Fibroblast of the conjunctiva (primary cell): ENCODE measurements around the gene KRTAP12-2.
"Not testable (repeated sequence)": the region's sequence is repeated elsewhere in the genome, so short reads cannot be mapped to it uniquely, and the experiment has no call there.

ENCODE experiments used
- DNase-seq: peaks from one replicate; pipeline ENCODE4 v3.0.0-alpha.2; 2010; ENCODE audit warnings: low read depth

Gene KRTAP12-2

GRCh38 chr21:44684077-44684476 lies 17.4 kb upstream of the KRTAP12-2 start:
- no peak for DNase-seq

DNA sequence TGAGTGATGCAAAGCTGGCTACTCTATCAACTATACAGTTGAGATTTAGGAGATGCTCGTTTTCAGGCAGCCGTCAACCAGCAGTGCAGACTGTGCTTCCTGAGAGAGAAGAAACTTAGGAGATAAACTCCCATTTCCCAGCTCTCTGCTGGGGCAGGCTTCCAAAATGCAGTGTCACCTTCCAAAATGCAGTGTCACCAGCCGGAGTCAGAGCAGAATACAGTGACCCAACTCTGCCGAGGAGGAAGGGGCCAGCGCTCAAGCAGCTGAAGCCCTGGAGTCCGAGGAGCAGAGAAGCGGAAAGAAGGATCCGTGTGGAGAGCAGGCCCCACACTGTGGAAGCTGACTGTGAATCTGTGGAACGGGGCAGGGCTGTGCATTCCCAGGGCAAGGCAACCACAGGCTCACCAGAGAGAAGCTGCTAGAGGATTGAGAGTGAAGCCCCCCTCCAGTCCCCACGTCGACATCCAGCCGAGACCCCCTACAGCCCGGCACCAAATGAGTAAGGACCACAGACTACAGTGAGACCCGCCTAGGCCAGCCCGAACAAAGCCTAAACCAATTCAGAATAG lies 15.9 kb upstream of the KRTAP12-2 start:
- no peak for DNase-seq

GRCh38 chr21:44681861-44682579 lies 15.3 kb upstream of the KRTAP12-2 start, which contains the start of gene KRTAP12-1:
Gene KRTAP12-1, minus strand, starts transcription at chr21:44682163. Its CDS starts 40 bp downstream, at chr21:44682123.
- no peak for DNase-seq

DNA sequence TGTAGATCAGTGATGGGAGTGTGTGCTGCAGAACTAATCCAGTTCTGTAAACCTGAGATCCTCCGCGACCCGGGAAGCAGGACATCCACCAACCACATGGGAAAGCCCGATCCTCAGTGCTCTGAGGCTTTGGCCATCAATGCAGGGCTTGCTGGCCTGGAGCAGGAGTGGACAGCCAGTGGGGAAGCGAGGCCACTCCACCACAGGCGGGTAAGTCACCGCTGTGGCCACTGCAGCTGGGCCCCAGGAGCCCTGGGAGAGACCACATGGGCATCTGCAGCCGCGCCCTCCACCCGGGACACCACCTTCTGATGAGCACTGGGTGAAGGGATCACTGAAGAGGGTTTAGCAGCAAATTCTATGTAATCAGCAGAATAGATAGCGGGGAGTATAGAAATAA lies 14.4 kb upstream of the KRTAP12-2 start:
- DNase-seq: no peak

DNA sequence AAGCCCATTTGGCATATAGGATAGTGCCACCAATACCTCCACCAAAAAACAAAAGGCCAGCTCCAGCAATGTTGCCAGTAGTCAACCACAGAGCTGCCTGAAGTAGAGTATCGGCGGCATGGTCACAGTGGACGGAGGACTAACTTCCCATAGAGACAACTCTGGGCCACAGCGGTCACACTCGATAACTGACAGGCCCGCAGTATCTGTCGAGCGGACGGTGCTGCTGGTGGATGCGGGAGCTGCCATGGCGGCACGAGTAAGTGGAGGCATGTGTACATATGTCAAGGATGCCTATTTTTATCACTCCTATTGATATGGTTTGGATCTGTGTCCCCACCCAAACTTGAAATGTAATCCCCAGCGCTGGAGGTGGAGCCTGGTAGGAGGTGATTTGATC lies 11.2 kb upstream of the KRTAP12-2 start:
- no peak for DNase-seq

DNA sequence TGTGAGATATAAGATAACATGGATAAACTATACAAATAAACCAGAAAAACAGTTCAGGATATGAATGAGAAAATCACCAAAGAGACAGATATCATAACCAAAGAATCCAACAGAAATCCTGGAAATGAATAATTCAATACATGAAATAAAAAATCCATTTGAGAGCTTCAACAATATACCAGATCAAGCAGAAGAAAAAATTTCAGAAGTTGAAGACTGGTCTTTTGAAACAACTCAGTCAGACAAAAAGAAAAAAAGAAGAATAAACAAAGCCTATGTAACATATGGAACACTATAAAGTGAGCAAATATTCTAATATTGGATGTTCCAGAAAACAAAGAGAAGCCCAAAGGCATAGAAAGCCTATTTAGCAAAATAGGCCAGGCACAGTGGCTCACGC lies 5.2 kb upstream of the KRTAP12-2 start:
- no peak for DNase-seq

DNA sequence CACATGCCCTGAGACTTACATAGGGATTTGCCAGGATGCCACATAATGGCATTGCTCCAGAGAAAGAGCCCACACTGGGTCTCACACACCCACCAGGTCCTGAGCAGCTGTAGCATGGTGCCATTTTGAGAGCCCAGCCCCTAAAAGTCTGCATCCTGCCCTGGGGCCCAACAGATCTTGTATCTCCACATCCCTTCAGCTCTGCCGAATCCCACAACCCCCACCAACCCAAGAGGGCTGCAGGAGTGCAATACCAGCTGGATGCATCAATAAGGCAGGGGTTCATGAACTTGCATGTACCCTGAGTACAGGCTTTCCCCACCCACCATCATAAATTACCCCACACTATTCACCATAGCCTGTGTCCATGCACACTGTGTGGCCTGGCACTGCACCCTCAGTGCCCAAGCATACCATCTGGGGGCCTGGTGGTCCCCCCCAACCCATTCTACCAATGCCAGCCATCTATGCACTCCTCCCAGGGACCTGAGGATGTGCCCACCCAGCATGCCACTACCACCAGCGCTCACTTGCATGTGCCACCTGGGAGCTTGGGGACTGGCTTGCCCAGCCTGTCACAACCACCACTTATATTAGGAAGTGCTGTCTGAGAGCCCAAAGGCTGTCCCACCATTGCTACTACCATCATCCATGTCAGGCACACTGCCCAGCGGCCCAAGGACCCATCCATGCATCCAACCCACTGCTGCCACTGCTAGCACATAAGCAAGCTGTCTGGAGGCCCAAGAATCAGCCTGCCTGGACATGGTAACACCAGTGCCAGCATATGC lies 4.1 kb upstream of the KRTAP12-2 start:
- no peak for DNase-seq

- DNase-seq: no peak
These were observed 885 bp upstream of the KRTAP12-2 start for GRCh38 chr21:44667612-44668011.

DNA sequence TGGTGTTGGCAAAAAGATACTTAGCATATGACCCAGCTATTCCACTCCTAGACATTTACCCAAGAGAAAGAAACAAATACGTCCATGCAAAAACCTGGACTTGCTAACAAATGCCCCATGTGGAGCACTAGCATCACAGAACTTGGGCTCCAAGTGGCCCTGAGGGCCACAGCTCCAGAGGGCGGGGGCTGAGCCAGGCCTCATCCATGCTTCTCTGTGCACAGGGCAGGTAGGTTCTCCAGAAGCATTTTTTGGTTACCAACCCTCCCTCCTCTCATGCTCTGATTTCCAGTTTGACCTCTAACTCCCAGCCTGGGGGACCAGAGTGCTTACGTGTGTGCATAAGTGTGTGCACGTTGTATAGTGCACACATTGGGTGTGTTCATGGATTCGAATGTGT lies 2.0 kb downstream of the KRTAP12-2 start:
- DNase-seq: no peak

- DNase-seq: not testable (repeated sequence)
These were observed 5.2 kb downstream of the KRTAP12-2 start for GRCh38 chr21:44661567-44661966.

DNA sequence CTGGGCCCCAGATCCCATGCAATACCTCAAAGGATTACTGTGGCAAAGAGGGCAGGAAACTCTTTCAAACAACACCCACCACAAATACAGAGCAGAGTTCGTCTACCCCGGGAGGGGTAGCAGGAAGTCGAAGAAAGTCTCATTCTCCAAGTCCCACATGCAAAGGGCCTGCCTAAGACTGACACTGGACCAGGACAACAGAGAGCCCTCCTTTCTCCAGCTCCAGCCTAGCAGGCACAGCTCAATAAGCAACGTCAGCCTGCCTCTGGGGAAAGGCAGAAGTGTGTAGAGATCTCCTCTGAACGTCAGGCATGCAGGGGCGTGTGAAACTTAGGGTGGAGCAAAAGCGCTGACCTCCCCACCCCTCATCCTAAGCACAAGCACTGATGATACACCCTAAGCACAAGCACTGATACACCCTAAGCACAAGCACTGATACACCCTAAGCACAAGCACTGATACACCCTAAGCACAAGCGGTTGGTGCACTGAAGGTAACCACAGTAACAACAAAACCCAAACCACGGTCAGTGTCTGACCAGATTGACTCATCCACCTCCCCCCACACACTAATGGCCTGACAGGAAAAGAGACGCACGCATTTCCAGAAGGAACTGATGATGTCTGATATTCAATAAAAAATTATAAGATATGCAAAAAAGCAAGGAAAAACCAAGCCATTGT lies 7.7 kb downstream of the KRTAP12-2 start:
- no peak for DNase-seq

DNA sequence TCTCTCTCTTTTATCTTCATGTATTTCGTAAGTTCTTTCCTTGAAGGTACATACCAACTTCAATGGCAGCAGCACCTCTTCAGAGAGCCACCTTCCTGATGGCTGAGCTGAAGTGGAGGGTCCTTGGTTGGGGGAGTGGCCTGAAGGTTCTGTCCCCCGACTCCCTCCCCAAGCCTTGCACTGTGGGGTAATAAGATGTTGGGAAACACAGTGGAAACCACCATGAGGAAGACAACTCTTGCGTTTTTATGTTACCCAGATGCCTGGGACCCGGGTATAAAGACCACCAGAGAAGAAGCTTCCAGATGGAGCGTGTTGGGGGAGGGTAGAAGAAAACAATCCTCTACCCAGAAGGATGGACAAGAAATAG lies 8.2 kb downstream of the KRTAP12-2 start:
- DNase-seq: no peak

- no peak for DNase-seq
These were observed 8.8 kb downstream of the KRTAP12-2 start, which contains the start of gene KRTAP12-3 for GRCh38 chr21:44657635-44658540. Gene KRTAP12-3, plus strand, starts transcription at chr21:44657932. Its CDS starts 48 bp downstream, at chr21:44657980.

DNA sequence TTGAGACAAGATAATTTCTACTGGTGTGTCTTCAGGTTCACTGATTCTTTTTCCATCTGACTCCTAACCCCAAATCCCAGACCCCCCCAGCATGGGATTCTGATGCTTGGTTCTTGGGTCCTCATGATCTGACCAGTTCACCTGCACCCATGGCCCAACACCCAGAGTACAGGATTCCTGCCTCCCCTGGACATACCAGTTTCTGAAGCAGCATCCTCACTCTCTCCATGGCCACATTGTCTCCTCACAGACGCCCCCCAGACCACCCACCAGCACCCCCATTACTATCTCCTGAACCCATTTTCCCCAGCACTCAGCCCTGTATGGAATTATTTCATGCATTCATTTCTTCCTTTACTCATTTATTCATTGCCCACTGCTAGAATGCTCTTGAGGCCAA lies 9.9 kb downstream of the KRTAP12-2 start:
- DNase-seq: no peak

DNA sequence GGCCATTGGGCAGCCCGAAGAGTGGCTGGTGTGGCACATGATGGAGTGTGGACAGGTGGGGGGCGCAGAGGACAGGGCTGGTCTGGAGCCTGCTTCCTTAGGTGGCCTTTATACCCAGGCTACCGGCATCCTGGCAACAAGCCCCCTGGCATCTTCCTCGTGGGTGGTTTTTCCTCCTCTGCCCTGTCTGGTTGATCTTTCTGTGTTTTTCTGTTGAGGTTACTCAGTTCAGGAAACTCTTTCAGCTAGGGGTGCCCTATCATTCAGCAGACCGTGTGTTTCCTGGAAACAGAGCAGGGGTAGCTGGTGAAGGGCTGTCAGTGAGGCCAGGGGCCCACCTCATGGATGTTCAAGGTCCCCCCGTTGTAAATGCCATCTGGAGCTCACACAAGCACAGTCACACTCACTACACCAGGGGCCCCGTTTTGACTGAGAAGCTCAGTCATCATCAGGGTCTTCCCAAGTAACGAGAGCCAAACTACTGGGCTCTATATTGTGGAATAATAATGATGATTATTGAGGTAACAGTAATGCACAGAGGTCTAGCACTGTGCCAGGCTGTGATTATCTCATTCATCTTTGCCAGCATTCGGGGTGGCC lies 12.1 kb downstream of the KRTAP12-2 start, which contains the start of gene KRTAP12-4:
Gene KRTAP12-4 (minus strand): TSS at position 84 of the 600 bp plus-strand sequence. CDS start 45 bp downstream, at position 39.
- no peak for DNase-seq

DNA sequence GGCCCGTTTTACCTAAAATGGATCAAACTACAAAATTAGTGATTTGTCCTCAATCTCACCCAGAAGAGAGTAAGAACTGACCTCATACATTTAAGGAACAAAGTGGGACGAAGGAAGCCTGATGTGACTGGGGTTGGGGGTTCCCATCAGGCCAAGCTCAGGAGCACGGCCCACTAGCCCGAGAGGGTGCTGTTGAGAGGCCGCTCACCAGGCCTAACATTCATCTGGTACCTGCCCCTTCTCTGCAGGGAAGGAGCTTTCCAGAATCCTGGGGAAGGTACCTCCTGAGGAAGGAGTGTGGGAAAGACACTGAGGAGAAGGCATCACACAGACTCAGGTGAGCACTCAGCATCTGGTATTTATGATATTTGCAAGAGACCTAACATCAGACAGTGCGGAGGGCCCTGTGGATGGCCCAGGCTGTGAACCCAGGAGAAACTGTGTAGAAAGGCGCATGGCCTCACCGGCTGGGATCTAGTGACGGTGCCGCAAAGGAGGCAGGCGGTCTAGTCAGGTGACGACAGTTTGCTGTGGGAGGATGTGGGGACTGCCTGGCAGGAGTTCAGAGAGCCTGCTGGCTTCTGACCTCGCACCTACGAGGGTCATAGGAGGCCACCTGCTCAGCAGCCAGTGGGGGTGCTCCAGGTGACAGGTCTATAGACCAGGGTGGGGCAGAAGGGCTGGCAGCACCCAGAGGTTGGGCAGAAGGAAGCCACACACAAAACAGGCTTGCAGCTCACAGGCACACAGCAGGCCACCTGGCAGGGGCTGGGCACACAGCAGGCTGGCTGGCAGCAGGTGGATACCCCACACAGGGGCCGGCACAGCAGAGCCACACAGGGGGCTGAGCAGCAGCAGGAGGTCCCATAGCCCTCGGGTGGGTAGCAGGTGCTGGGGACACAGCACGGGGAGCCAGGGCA lies 12.8 kb downstream of the KRTAP12-2 start:
- DNase-seq: no peak

DNA sequence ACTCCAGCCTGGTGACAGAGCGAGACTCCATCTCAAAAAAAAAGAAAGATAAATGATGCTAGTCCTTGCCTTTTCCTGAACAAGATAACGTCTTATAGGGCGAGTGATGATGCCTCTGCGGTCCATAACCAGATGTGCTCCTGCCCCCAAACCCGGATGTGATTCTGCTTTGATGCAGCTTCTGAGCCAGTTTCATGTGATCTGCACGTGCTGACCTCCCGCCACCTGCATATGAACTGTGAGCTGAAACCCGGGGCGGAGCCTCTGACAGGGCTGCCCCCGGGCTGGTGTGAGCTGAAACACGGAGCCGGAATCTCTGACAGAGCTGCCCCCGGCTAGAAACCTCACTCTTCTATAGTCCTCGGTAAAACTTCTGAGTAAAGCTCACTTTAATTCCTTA lies 13.6 kb downstream of the KRTAP12-2 start:
- DNase-seq: no peak

DNA sequence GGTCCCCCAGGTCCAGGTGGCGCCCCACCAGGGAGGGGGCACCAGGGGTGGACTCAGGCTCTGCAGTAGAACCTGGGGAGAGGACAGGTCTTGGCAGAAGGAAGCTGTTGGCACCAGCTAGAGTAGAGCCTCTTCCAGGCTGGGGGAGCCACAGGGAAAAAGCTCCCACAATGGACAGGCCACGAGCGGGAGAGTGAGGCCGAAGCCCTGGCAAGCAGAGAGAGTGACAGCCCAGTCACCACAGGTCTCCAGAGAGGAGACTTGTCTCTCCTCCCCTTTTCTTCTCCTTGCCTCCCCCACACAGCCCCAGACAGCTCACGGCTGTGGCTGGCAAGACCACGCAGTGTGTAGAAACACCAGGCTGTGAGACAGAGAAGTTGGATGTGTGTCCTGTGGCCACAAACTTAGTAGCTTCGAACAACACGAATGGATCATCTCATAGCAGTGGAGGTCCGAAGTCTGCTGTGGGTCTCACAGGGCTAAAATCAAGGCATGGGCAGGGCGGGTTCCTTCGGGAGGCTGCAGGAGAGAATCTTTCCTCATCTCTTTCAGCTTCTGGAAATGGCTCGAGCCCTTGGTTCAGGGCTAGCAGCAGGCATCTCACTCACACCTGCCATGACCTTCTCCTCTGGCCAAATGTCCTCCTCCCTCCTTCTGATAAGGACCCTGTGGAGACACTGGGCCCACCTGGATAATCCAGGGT lies 15.6 kb downstream of the KRTAP12-2 start:
- no peak for DNase-seq
